ENCODE results near the gene BAD.

GRCh38 chr11:64256300-64256699 is 28.2 kb downstream of the BAD start:
- TF ChIP-seq CTCF (conservative IDR thresholded peaks at IDR 0.05; ENCODE audit: low read length): no peak
- TF ChIP-seq EZH2phosphoT487 (IDR thresholded peaks at IDR 0.05; ENCODE audit: borderline replicate concordance, low read depth, low read length): no peak

Measured in OCI-LY7 (cell line).